HG03439 (cell line): Measurements from ENCODE around the gene HIF1A.

Source experiments
- ATAC-seq: cut with Tn5 transposase; IDR thresholded peaks from one replicate; pipeline ENCODE4 v1.9.1; 2021; ENCODE audit warnings: mild to moderate bottlenecking, moderate library complexity; ENCODE audit not compliant: unreplicated experiment

Gene HIF1A

GRCh38 chr14:61672796-61673195 is 22.5 kb upstream of the HIF1A start:
- no peak for ATAC-seq

- ATAC-seq, result no peak
Measured at GRCh38 chr14:61673305-61673704, 22.0 kb upstream of the HIF1A start.

- no peak for ATAC-seq
Measured at GRCh38 chr14:61675291-61675690, 20.0 kb upstream of the HIF1A start.

- no peak for ATAC-seq
Measured at GRCh38 chr14:61677479-61677878, 17.8 kb upstream of the HIF1A start.

- ATAC-seq, result no peak
Measured at GRCh38 chr14:61678975-61679374, 16.3 kb upstream of the HIF1A start.

GRCh38 chr14:61681413-61681812 is 13.9 kb upstream of the HIF1A start:
- no peak for ATAC-seq

GRCh38 chr14:61683108-61683507 is 12.2 kb upstream of the HIF1A start:
- no peak for ATAC-seq

GRCh38 chr14:61690039-61690438 is 5.3 kb upstream of the HIF1A start:
- no peak for ATAC-seq

- ATAC-seq, result no peak
Measured at GRCh38 chr14:61690982-61691381, 4.3 kb upstream of the HIF1A start.

- no peak for ATAC-seq
Measured at GRCh38 chr14:61691495-61691894, 3.8 kb upstream of the HIF1A start.

GRCh38 chr14:61694039-61694438 is 1.3 kb upstream of the HIF1A start:
- no peak for ATAC-seq

- ATAC-seq, result peak; percentile 8
Measured at GRCh38 chr14:61695695-61696527, 598 bp downstream of the HIF1A start.

- no peak for ATAC-seq
Measured at GRCh38 chr14:61696753-61697318, 1.5 kb downstream of the HIF1A start.

GRCh38 chr14:61698206-61698980 is 3.1 kb downstream of the HIF1A start:
- ATAC-seq, result no peak

GRCh38 chr14:61699027-61699426 is 3.7 kb downstream of the HIF1A start:
- no peak for ATAC-seq

- ATAC-seq, result no peak
Measured at GRCh38 chr14:61700104-61700886, 5.0 kb downstream of the HIF1A start.

GRCh38 chr14:61701946-61702345 is 6.6 kb downstream of the HIF1A start:
- no peak for ATAC-seq

GRCh38 chr14:61703342-61704129 is 8.2 kb downstream of the HIF1A start:
- no peak for ATAC-seq

GRCh38 chr14:61704554-61704953 is 9.2 kb downstream of the HIF1A start:
- ATAC-seq, result no peak

- ATAC-seq, result no peak
Measured at GRCh38 chr14:61705017-61705416, 9.7 kb downstream of the HIF1A start.
